ENCODE data around the gene ULK4.

The ULK4 gene

GRCh38 chr3:41204369-41204768, 757.5 kb downstream of the ULK4 start:
- no peak for DNase-seq

GRCh38 chr3:41202834-41203345, 759.0 kb downstream of the ULK4 start:
- peak; percentile 31 for DNase-seq

- no peak for DNase-seq
Observed at GRCh38 chr3:41202075-41202833, 759.6 kb downstream of the ULK4 start.

DNA sequence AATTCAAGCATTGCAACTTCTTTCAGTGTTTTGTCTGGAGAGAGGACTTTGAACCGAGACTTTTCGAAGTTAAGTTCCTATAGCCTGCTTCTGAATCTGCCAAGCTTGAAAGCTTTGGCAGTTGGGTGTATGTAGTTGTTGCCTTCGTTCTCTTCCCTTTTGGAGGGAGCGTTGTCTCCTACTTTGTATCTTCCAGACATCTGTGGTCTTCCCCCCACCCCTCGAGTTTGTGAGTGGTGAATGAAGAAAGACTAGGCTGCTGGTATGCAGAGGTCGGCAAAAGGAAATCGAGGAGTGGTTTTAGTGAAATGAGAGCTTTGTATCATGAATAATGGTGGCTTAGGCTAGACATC, 761.3 kb downstream of the ULK4 start:
- DNase-seq = peak; percentile 73

DNA sequence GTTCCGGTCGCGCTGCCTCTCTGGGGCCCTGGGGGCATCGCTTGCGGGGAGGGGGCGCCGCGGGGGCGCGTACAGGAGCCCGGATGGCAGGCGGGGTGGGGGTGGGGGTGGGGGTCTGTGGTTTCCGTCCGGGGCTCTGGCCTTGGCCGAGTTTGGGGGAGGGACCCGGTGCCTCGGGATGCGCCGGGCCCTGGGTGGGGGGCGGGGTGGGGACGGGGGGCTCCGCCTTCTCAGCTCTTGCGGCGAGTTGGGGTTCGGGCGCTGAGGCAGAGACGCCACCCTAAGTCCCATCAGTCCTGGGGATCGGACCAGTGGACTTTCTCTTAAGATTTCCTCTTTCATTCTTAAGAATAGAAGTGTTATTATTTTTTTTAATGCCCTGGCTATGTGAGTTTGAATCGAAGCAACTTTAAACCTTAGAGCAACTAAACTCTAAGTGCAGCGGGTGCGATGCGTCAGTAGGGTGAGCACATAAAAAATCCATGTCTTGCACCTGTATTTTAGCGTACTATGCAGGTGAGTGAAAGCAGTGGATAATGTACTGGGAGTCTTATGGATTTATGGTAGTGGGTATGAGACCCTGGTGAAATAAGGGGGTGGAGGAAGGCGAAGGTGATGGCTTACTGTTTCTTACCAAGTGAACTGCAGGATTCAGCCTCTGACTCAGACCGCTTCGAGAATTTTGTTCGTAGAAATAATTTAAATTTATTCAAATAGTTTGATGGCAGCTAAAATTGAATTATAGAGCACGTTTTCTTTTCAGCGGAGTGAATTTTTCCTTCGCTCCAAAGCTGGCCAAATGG, 761.8 kb downstream of the ULK4 start:
- DNase-seq = peak; percentile 42

- peak; percentile 91 for DNase-seq
Observed at GRCh38 chr3:41198950-41199865, 762.7 kb downstream of the ULK4 start, which contains the start of gene CTNNB1. Gene CTNNB1 (plus strand): TSS chr3:41199505. CDS start chr3:41224069, 24,564 bp downstream.

- DNase-seq = no peak
Observed at GRCh38 chr3:41198526-41198925, 763.4 kb downstream of the ULK4 start.

GRCh38 chr3:41198046-41198445, 763.9 kb downstream of the ULK4 start:
- DNase-seq = no peak
